ENCODE results near the gene MYO9B.
A peak's percentile ranks its signal among the peaks of the same experiment; 100 is the strongest.

Gene MYO9B

GRCh38 chr19:17109962-17110598 lies 34.5 kb downstream of the MYO9B start:
- H3K4me3 ChIP-seq (ENCODE audit: low read depth, low read length) = peak overlapping the region; percentile 45

DNA sequence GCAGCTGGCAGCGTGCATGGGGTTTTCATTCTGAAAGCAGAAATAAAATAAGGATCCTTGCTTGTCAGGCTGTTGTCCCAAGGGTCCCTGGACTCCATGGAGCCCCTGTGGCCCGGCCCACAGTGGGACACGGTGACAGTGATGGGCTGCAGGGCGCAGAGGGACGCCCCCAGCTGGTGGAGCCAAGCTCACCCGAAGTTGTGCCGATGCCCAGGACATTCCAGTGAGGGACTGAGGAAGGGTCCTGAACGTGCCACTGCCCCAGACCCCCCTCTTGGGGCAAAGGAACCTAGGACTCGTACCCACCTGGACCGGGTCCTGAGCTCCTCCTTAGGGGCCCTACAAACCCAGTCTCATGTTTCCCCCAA lies 35.0 kb downstream of the MYO9B start:
- no peak for DNase-seq (ENCODE audit: low read depth)
- no peak overlapping the region for H3K4me3 ChIP-seq (ENCODE audit: low read depth, low read length)
- no peak for TF ChIP-seq CTCF (IDR thresholded peaks at IDR 0.05; ENCODE audit: insufficient read depth, low read depth, low read length, missing control alignments)

More at GRCh38 chr19:17109962-17110598, 34.5 kb downstream of the MYO9B start:
- no peak for TF ChIP-seq CTCF (IDR thresholded peaks at IDR 0.05; ENCODE audit: insufficient read depth, low read depth, low read length, missing control alignments)
- DNase-seq (ENCODE audit: low read depth) = peak; percentile 86

- H3K4me3 ChIP-seq (ENCODE audit: low read depth, low read length) = no peak overlapping the region
- DNase-seq (ENCODE audit: low read depth) = no peak
- no peak for TF ChIP-seq CTCF (IDR thresholded peaks at IDR 0.05; ENCODE audit: insufficient read depth, low read depth, low read length, missing control alignments)
Observed at GRCh38 chr19:17111766-17112165, 36.2 kb downstream of the MYO9B start.

- DNase-seq (ENCODE audit: low read depth) = no peak
- no peak overlapping the region for H3K4me3 ChIP-seq (ENCODE audit: low read depth, low read length)
- TF ChIP-seq CTCF (IDR thresholded peaks at IDR 0.05; ENCODE audit: insufficient read depth, low read depth, low read length, missing control alignments) = no peak
Observed at GRCh38 chr19:17112271-17112670, 36.7 kb downstream of the MYO9B start.

DNA sequence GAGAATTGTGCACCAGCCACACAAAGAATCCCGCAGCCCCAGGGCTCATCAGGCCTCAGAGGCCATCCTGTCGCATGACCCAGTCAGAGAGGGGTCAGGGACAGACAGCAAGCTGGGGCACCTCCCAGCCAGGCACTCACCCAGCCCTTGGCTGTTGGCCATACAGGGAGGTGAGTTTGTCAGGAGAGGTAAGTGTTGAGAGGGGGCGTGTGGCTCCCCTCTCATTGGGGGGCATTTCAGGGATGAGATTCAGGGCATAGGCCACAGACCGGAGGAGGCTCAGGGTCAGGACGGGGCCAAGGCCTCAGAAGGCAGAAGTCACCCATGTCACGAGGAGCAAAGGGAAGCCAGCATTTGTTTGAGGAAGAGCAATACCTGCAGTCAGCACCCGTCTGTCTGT lies 37.1 kb downstream of the MYO9B start:
- no peak for DNase-seq (ENCODE audit: low read depth)
- no peak overlapping the region for H3K4me3 ChIP-seq (ENCODE audit: low read depth, low read length)
- TF ChIP-seq CTCF (IDR thresholded peaks at IDR 0.05; ENCODE audit: insufficient read depth, low read depth, low read length, missing control alignments) = no peak

DNA sequence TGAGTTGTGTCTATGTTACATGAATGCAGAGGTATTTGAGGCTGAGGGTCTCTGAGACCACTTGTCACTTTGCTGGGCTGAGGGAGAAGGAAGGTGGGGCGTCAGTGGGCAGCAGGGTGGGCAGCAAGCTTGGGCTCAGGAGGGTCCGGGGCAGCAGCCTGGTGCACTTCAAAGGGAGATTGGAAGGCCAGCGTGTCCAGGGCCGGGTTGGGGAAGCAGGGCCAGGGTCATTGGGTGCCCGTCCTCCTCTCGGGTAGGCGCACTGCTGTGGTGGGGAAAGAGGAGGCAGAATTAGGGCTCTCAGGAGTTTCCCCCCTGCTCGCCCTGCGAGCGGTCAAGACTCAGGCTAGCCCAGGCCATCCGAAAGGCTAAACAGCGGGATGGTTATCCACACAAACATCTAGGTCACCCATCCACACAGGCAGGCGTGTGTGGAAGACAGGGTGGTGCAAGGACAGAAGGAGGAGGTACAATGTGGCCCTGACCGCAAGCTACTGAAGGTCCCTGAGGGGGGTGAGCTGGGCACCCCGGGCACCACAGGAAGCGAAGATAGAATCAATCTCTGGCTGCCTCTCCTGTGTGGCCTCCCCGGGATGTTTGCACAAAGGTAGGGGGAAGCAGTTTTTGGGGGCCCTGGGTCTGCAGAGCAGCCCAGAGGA lies 37.7 kb downstream of the MYO9B start:
- no peak for TF ChIP-seq CTCF (IDR thresholded peaks at IDR 0.05; ENCODE audit: insufficient read depth, low read depth, low read length, missing control alignments)
- no peak overlapping the region for H3K4me3 ChIP-seq (ENCODE audit: low read depth, low read length)
- DNase-seq (ENCODE audit: low read depth) = no peak

GRCh38 chr19:17114414-17114831 lies 38.8 kb downstream of the MYO9B start:
- DNase-seq (ENCODE audit: low read depth) = no peak
- no peak overlapping the region for H3K4me3 ChIP-seq (ENCODE audit: low read depth, low read length)

More at GRCh38 chr19:17114414-17114831, 38.8 kb downstream of the MYO9B start:
- TF ChIP-seq CTCF (IDR thresholded peaks at IDR 0.05; ENCODE audit: insufficient read depth, low read depth, low read length, missing control alignments) = no peak

All from GM12865 (cell line).